H1 (cell line): Measurements from ENCODE around the gene DAP. TPM values are rescaled to one million over a fixed set of nuclear protein-coding genes. Genes with fewer than 3 reads are reported as not detected.

Experiments
- GTF2F1 ChIP-seq: IDR thresholded peaks from 2 replicates; pipeline ENCODE4 v1.6.1; 2012; ENCODE audit warnings: low read depth, low read length, improper control_type of control experiment, borderline replicate concordance
- RFX5 ChIP-seq: IDR thresholded peaks from 2 replicates; pipeline ENCODE4 v1.6.1; 2011; ENCODE audit warnings: low read depth, low read length, improper control_type of control experiment, borderline replicate concordance
- RXRA ChIP-seq: IDR thresholded peaks from 2 replicates; pipeline ENCODE4 v1.6.1; 2011; ENCODE audit warnings: low read depth, mild to moderate bottlenecking, low read length, moderate library complexity; ENCODE audit not compliant: insufficient read depth
- SP1 ChIP-seq: IDR thresholded peaks from 2 replicates; pipeline ENCODE4 v1.6.1; 2011; ENCODE audit warnings: low read depth, low read length
- TEAD4 ChIP-seq: IDR thresholded peaks from 2 replicates; pipeline ENCODE4 v1.6.1; 2012; ENCODE audit warnings: low read depth, low read length, inconsistent platforms, mixed read lengths
- polyA plus RNA-seq, 7 experiments: library from polyadenylated mRNA; depleted of rRNA in 3 of 7; stranded (reverse) in 5 of 7; unstranded in 2 of 7; fragments of >200 nt in 5 of 7; fragments of 200-250 nt in 2 of 7; gene quantifications; 1 replicate in 5 of 7; 2 replicates in 1 of 7; 4 replicates in 1 of 7; pipeline versions ENCODE4 v1.2.1 to v1.2.3, GENCODE V29; 2011 to 2013; ENCODE audit warnings: missing spikeins in 2 of 7, mixed read lengths in 2 of 7
- total RNA-seq: library from RNA; stranded (reverse); fragmentation: NEBNext Ultra II Directional; extraction: Animal tissue kit (Norgen Biotek cat#: 25700); gene quantifications from 2 replicates; pipeline ENCODE4 v1.2.1, GENCODE V29; 2021
- TF ChIP-seq, protein P1 (sequence below): IDR thresholded peaks from 2 replicates; pipeline ENCODE4 v1.6.1; 2012; ENCODE audit warnings: low read length, inconsistent platforms
- TF ChIP-seq, protein P2 (sequence below): IDR thresholded peaks from 2 replicates; pipeline ENCODE4 v1.6.1; 2011; ENCODE audit warnings: low read length, improper control_type of control experiment

The DAP gene
- total and polyA plus RNA-seq, 2 of the 8 experiments (the other 6 are each of a cell fraction or from before 2014, with no cell fraction given), result 26.2 to 44.4 TPM

DNA sequence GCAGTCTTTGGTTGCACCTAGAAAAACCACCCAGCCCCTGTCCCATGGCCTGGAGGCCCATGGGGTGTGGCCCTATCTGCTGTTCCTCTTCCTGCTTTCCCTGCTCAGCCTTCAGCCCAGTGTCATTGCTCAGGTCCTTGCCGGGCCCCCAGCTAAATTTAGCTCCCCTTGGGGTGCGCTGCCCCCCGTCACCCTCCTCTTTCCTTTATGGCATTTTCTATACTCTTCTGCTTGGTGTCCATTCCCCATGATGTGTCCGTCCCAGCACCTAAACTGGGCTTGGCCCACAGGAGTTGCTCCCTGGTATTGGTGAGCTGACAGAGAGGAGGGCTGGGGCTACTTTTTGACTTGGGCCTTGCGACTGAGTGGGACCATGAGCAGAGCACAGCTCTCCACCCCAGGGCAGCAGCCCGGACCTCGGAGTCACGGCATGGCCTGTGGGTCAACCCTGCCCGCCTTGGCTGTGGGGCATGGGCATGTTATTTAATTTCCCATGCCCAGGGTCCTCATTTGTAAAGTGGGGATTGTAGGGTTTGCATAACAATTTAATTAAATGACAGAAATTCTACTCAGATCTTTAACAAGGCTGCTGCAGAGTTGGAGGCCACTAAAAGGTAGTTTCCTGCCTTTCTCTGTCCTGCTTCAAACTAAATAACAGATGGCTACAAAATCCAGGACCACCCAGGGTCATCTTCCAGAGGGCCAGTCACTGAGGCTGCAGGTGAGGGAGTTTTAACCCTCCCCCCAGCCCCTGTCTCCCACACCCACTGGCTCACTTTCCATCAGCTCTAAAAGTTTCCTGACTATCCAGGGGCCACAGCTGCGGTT, 98.2 kb downstream of the DAP start (continued):
- TF ChIP-seq, protein P1, sequence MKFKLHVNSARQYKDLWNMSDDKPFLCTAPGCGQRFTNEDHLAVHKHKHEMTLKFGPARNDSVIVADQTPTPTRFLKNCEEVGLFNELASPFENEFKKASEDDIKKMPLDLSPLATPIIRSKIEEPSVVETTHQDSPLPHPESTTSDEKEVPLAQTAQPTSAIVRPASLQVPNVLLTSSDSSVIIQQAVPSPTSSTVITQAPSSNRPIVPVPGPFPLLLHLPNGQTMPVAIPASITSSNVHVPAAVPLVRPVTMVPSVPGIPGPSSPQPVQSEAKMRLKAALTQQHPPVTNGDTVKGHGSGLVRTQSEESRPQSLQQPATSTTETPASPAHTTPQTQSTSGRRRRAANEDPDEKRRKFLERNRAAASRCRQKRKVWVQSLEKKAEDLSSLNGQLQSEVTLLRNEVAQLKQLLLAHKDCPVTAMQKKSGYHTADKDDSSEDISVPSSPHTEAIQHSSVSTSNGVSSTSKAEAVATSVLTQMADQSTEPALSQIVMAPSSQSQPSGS, result no peak
- TF ChIP-seq, protein P2, sequence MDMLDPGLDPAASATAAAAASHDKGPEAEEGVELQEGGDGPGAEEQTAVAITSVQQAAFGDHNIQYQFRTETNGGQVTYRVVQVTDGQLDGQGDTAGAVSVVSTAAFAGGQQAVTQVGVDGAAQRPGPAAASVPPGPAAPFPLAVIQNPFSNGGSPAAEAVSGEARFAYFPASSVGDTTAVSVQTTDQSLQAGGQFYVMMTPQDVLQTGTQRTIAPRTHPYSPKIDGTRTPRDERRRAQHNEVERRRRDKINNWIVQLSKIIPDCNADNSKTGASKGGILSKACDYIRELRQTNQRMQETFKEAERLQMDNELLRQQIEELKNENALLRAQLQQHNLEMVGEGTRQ, result no peak
- no peak for TF ChIP-seq SP1
- TF ChIP-seq RXRA, result no peak
- no peak for TF ChIP-seq RFX5
- TF ChIP-seq GTF2F1, result no peak
- no peak for TF ChIP-seq TEAD4
- TF ChIP-seq, all 59 proteins: peak for 0
